Astrocyte (in vitro differentiated cells and primary cell): Measurements from ENCODE around the gene RNH1. TPM values are rescaled to one million over a fixed set of nuclear protein-coding genes. Genes with fewer than 3 reads are reported as not detected.

Experiments used
- DNase-seq: peaks from one replicate; pipeline ENCODE4 v3.0.0-alpha.2; 2010; ENCODE audit warnings: low read depth
- FAIRE-seq: peaks from 2 replicates; lab custom pipeline; 2011; peaks lifted over from hg19 to GRCh38; lab: Jason Lieb, UNC
- H2AFZ ChIP-seq: 2 replicates; pipeline ENCODE4 v1.6.0; 2012; ENCODE audit warnings: low read depth, low read length, inconsistent platforms
- H3K27ac ChIP-seq: 2 replicates; pipeline ENCODE4 v1.5.1; 2011; ENCODE audit warnings: low read depth, low read length, inconsistent platforms
- H3K27me3 ChIP-seq: 2 replicates; pipeline ENCODE4 v1.6.0; 2011; ENCODE audit warnings: low read length, inconsistent platforms; ENCODE audit not compliant: insufficient read depth
- H3K36me3 ChIP-seq: 2 replicates; pipeline ENCODE4 v1.5.1; 2011; ENCODE audit warnings: low read length, inconsistent platforms; ENCODE audit not compliant: insufficient read depth
- H3K4me1 ChIP-seq: 2 replicates; pipeline ENCODE4 v1.5.1; 2011; ENCODE audit warnings: low read length, inconsistent platforms; ENCODE audit not compliant: insufficient read depth
- H3K4me2 ChIP-seq: 2 replicates; pipeline ENCODE4 v1.6.0; 2012; ENCODE audit warnings: low read length, inconsistent platforms
- H3K4me3 ChIP-seq: 2 replicates; pipeline ENCODE4 v1.5.1; 2011; ENCODE audit warnings: low read depth, mild to moderate bottlenecking, low read length, inconsistent platforms; ENCODE audit not compliant: insufficient read depth
- H3K79me2 ChIP-seq: 2 replicates; pipeline ENCODE4 v1.6.0; 2012; ENCODE audit warnings: mild to moderate bottlenecking, low read length, inconsistent platforms; ENCODE audit not compliant: insufficient read depth
- H3K9ac ChIP-seq: 2 replicates; pipeline ENCODE4 v1.6.0; 2012; ENCODE audit warnings: mild to moderate bottlenecking, low read length, inconsistent platforms
- H3K9me3 ChIP-seq: 2 replicates; pipeline ENCODE4 v1.5.1; 2012; ENCODE audit warnings: low read depth, mild to moderate bottlenecking, low read length, inconsistent platforms; ENCODE audit not compliant: insufficient read depth
- H4K20me1 ChIP-seq: 2 replicates; pipeline ENCODE4 v1.6.0; 2012; ENCODE audit warnings: low read length, inconsistent platforms; ENCODE audit not compliant: insufficient read depth
- H3K27ac Mint-ChIP-seq: one replicate; pipeline ENCODE4 v1.8.0; 2021; ENCODE audit warnings: mild to moderate bottlenecking, mixed read lengths; ENCODE audit not compliant: unreplicated experiment
- H3K27me3 Mint-ChIP-seq: one replicate; pipeline ENCODE4 v1.8.0; 2021; ENCODE audit warnings: low read depth, mixed read lengths; ENCODE audit not compliant: unreplicated experiment
- H3K36me3 Mint-ChIP-seq: one replicate; pipeline ENCODE4 v1.8.0; 2021; ENCODE audit warnings: low read depth, mixed read lengths; ENCODE audit not compliant: unreplicated experiment
- H3K4me1 Mint-ChIP-seq: one replicate; pipeline ENCODE4 v1.8.0; 2021; ENCODE audit warnings: low read depth, mixed read lengths; ENCODE audit not compliant: unreplicated experiment
- H3K4me3 Mint-ChIP-seq: one replicate; pipeline ENCODE4 v1.8.0; 2021; ENCODE audit warnings: mild to moderate bottlenecking, moderate library complexity, mixed read lengths; ENCODE audit not compliant: unreplicated experiment
- H3K9me3 Mint-ChIP-seq: one replicate; pipeline ENCODE4 v1.8.0; 2021; ENCODE audit warnings: mild to moderate bottlenecking, mixed read lengths; ENCODE audit not compliant: unreplicated experiment
- CTCF ChIP-seq: IDR thresholded peaks from 2 replicates; pipeline ENCODE4 v1.5.1; 2011; ENCODE audit warnings: low read depth, mild to moderate bottlenecking, inconsistent platforms, low read length, moderate library complexity; ENCODE audit not compliant: insufficient read depth
- EZH2 ChIP-seq: IDR thresholded peaks from 2 replicates; pipeline ENCODE4 v1.6.1; 2012; ENCODE audit warnings: mild to moderate bottlenecking, low read length, inconsistent platforms; ENCODE audit not compliant: insufficient read depth
- total RNA-seq: library from RNA; stranded (reverse); gene quantifications from 2 replicates; pipeline ENCODE4 v1.2.1, GENCODE V29; 2021

RNH1 gene
- total RNA-seq, 1 donor from 2014 or later: 117 TPM

- Mint-ChIP-seq H3K9me3 (peaks cover 2% of the 10 kb centered on the region), H3K27ac (no peak overlapping the region), H3K4me1 (peaks cover 5% of the 10 kb centered on the region), H3K4me3 (no peak overlapping the region), H3K36me3 (peaks cover 1% of the 10 kb centered on the region), H3K27me3 (peaks cover 9% of the 10 kb centered on the region)
- FAIRE-seq (no peak), DNase-seq (no peak)
- H4K20me1 ChIP-seq: no peaks in the 10 kb centered on the region
- H3K4me1 ChIP-seq: peaks cover 3% of the 10 kb centered on the region
- no peak overlapping the region for H2AFZ ChIP-seq
- H3K9ac ChIP-seq: no peak overlapping the region
- peak; percentile 57 for TF ChIP-seq EZH2
- no peak for TF ChIP-seq CTCF
- H3K36me3 ChIP-seq: no peaks in the 10 kb centered on the region
- no peaks in the 10 kb centered on the region for H3K9me3 ChIP-seq
- no peak overlapping the region for H3K27ac ChIP-seq
- no peaks in the 10 kb centered on the region for H3K79me2 ChIP-seq
- no peak overlapping the region for H3K4me3 ChIP-seq
- peaks cover 23% of the 10 kb centered on the region for H3K27me3 ChIP-seq
- H3K4me2 ChIP-seq: no peak overlapping the region
Observed at GRCh38 chr11:555227-555779, 48.3 kb upstream of the RNH1 start.

GRCh38 chr11:554428-555226, 47.6 kb upstream of the RNH1 start:
- DNase-seq (no peak), FAIRE-seq (no peak)
- TF ChIP-seq EZH2 (peak; percentile 18), CTCF (no peak)
- Histone ChIP-seq H3K27ac (no peak overlapping the region), H3K4me1 (no peaks in the 10 kb centered on the region), H3K27me3 (peaks cover 23% of the 10 kb centered on the region), H3K9ac (no peak overlapping the region), H3K36me3 (no peaks in the 10 kb centered on the region), H4K20me1 (no peaks in the 10 kb centered on the region), H3K79me2 (no peaks in the 10 kb centered on the region), H3K9me3 (no peaks in the 10 kb centered on the region), H2AFZ (no peak overlapping the region), H3K4me2 (peak overlapping the region; percentile 46), H3K4me3 (no peak overlapping the region)
- peaks cover 9% of the 10 kb centered on the region for H3K27me3 Mint-ChIP-seq
- no peak overlapping the region for H3K4me3 Mint-ChIP-seq
- H3K4me1 Mint-ChIP-seq: peaks cover 1% of the 10 kb centered on the region
- no peak overlapping the region for H3K27ac Mint-ChIP-seq
- H3K36me3 Mint-ChIP-seq: no peaks in the 10 kb centered on the region
- no peaks in the 10 kb centered on the region for H3K9me3 Mint-ChIP-seq

GRCh38 chr11:553988-554340, 46.9 kb upstream of the RNH1 start:
- H3K9me3 Mint-ChIP-seq: no peaks in the 10 kb centered on the region
- H3K4me1 ChIP-seq: no peaks in the 10 kb centered on the region
- DNase-seq (no peak), FAIRE-seq (no peak)
- no peak overlapping the region for H3K9ac ChIP-seq
- no peak overlapping the region for H3K4me3 Mint-ChIP-seq
- TF ChIP-seq CTCF (no peak), EZH2 (no peak)
- no peaks in the 10 kb centered on the region for H3K36me3 ChIP-seq
- H4K20me1 ChIP-seq: no peaks in the 10 kb centered on the region
- H3K9me3 ChIP-seq: no peaks in the 10 kb centered on the region
- peaks cover 18% of the 10 kb centered on the region for H3K27me3 ChIP-seq
- H3K27ac ChIP-seq: no peak overlapping the region
- no peak overlapping the region for H3K4me3 ChIP-seq
- no peaks in the 10 kb centered on the region for H3K79me2 ChIP-seq
- H3K36me3 Mint-ChIP-seq: no peaks in the 10 kb centered on the region
- H3K4me2 ChIP-seq: no peak overlapping the region
- no peak overlapping the region for H3K27ac Mint-ChIP-seq
- no peak overlapping the region for H2AFZ ChIP-seq
- peaks cover 9% of the 10 kb centered on the region for H3K27me3 Mint-ChIP-seq
- peaks cover 1% of the 10 kb centered on the region for H3K4me1 Mint-ChIP-seq
